K562 treated with DMSO at 1 percent for 4 hours (cell line): ENCODE data around the gene MSLN. TPM values are rescaled to one million over a fixed set of nuclear protein-coding genes. Genes with fewer than 3 reads are reported as not detected.

Experiments used
- total RNA-seq: library from RNA; unstranded; fragments of 300-600 nt; gene quantifications from 2 replicates; pipeline ENCODE4 v1.2.3, GENCODE V29; 2022; ENCODE audit not compliant: insufficient read depth

MSLN gene
- not detected in 2 replicates for total RNA-seq

GRCh38 chr16:760545-761343, at the start of gene MSLN:
MSLN (plus strand) TSS chr16:760734; CDS start chr16:762681, 1,947 bp downstream.

GRCh38 chr16:714558-715476, 45.7 kb upstream of the MSLN start, which contains the start of gene METRN:
METRN (plus strand) TSS chr16:715118; CDS start chr16:715290, 172 bp downstream.

GRCh38 chr16:720990-721764, 39.4 kb upstream of the MSLN start, which contains the start of gene ANTKMT:
ANTKMT (plus strand) TSS chr16:721146; CDS start chr16:721275, 129 bp downstream.

DNA sequence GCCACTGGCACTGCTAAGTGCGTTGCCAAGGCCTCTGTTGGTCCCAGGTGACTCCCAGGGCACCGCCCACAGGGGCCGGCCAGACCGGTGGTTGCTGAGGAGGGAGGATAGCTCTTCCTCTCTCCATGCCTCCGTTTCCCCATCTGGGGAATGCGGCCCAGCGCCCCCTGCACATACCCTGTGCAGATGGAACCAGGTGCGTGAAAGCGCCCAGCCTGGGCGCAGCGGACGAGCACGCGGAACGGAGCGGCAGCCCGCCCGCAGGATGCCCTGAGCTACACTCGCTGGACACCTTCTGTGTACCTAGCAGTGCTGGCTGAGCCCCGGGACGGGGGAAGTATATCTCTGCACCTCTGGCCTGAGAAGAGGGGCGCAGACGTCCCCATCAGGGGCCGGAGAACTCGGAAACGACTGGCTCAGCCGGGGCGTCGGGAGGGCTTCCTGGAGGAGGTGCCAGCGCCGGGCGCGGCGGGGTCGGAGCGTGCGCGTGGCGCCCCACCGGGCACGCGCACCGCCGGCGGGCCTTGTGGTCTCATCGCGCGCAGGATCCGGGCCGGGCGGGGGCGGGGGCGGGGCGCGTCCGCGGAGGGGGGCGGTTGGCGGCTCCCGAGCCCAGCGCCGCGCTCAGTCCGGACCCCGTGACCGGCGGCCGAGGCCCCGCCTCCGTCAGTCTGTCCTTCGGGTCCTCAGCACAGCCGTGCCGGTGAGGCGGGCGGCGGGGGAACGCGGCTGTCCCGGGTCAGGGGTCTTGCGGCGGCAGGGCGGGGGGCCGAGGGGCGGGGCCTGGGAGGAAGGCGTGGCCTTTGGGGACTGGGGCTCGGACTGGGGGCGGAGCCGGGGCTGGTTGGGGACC, 33.9 kb upstream of the MSLN start, which contains the start of the genes CCDC78 and HAGHL:
Gene CCDC78 (minus strand): TSS at position 6 of the 853 bp plus-strand sequence. CDS start 76 bp downstream, outside the sequence.
Gene HAGHL (plus strand): TSS at position 669 of the 853 bp plus-strand sequence. CDS start 404 bp downstream, outside the sequence.

DNA sequence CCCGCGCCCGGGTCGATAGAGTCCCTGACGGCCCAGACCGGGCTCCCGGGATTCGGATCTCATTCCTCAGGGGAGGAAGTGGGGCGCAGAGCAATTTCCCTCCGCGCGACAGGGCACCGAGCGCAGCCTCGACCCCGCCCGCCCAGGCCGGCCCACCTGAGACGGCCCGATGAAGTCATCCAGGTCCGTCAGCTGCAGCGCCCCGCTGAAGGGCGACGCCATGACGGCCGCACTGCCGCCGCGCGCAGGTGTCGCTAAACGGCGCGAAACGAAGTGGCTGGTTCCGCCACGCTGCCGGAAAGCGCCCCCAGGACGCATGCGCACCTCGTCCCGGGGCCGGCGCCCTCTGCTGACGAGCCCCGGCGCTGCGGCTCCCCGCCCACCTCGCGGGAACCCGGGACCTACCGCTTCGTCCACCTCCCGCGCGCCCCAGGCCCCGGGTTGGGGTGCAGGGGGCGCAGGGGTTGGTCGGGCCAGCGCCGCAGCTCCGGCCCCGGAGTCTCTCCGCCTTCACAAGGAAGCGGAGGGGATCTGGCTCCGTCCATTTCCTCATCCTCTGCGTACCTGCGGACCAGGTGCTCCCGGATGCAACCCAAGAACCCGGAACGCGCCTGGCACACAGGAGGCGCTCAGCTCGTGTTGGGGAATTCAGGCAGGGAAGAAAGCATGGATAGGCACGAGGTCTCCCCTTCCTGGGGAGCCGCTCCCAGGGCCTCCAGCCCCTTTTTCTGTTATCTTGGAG, 19.6 kb upstream of the MSLN start, which contains the start of gene CIAO3:
Gene CIAO3 (minus strand): TSS at position 234 of the 742 bp plus-strand sequence. CDS start 12 bp downstream, at position 222.

DNA sequence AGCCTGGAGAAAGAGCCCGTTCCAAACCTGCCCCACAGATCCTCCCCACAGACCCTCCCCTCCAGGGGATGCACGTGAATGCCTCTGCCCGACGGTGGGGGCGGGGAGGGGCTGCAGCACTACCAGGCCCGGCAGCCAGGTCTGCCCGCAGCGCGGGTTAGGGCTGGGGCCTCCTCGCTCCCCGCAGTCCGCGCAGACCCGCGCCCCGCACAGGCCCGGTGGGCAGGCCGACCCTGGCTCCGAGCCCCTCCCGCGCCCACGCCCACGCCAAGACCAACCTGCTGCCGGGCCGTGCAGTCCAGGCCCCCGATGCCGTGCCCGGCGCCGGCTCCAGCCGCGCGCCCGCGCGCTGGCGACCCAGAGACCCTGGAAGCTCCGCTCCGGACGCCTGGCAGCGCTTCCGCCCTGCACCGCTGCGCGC, 27.5 kb downstream of the MSLN start, which contains the start of gene RPUSD1:
Gene RPUSD1 (minus strand): TSS at position 404 of the 421 bp plus-strand sequence. CDS start 644 bp downstream, outside the sequence.

GRCh38 chr16:788399-789126, 28.0 kb downstream of the MSLN start, which contains the start of gene CHTF18:
CHTF18 (plus strand) TSS chr16:788620; CDS start chr16:788685, 65 bp downstream.

GRCh38 chr16:799948-800833, 39.7 kb downstream of the MSLN start, which contains the start of gene GNG13:
GNG13 (minus strand) TSS chr16:800734; CDS start chr16:799077, 1,657 bp downstream.

Other genes with a start within 250 kb of the MSLN start
- 55.1 and 67.7 TPM in 2 replicates for gene CAPN15, start 233.0 kb upstream of the MSLN start, total RNA-seq
- not detected in 2 replicates for gene PRR35, start 200.3 kb upstream of the MSLN start, total RNA-seq
- 4.3 and 5.8 TPM in 2 replicates for gene NHLRC4, start 193.7 kb upstream of the MSLN start, total RNA-seq
- gene PIGQ, start 190.8 kb upstream of the MSLN start, total RNA-seq = 36.7 and 38.3 TPM in 2 replicates
- gene RAB40C, start 170.7 kb upstream of the MSLN start, total RNA-seq = 25.1 and 27.0 TPM in 2 replicates
- gene WFIKKN1, start 129.7 kb upstream of the MSLN start, total RNA-seq = 8.4 and 9.7 TPM in 2 replicates
- 176 and 186 TPM in 2 replicates for gene METTL26, start 124.4 kb upstream of the MSLN start, total RNA-seq
- gene MCRIP2, start 118.9 kb upstream of the MSLN start, total RNA-seq = 83.7 and 110 TPM in 2 replicates
- 3.4 and 4.8 TPM in 2 replicates for gene WDR90, start 111.4 kb upstream of the MSLN start, total RNA-seq
- 128 and 154 TPM in 2 replicates for gene RHOT2, start 92.6 kb upstream of the MSLN start, total RNA-seq
- gene RHBDL1, start 85.1 kb upstream of the MSLN start, total RNA-seq = 2.8 and 4.2 TPM in 2 replicates
- 129 and 139 TPM in 2 replicates for gene STUB1, start 80.3 kb upstream of the MSLN start, total RNA-seq
- gene JMJD8, start 76.4 kb upstream of the MSLN start, total RNA-seq = 88.7 and 91.8 TPM in 2 replicates
- 19.6 and 21.8 TPM in 2 replicates for gene WDR24, start 70.3 kb upstream of the MSLN start, total RNA-seq
- 3.4 and 6.3 TPM in 2 replicates for gene FBXL16, start 54.9 kb upstream of the MSLN start, total RNA-seq
- 21.4 and 37.4 TPM in 2 replicates for gene METRN, start 45.6 kb upstream of the MSLN start, total RNA-seq
- 56.5 and 66.4 TPM in 2 replicates for gene ANTKMT, start 39.6 kb upstream of the MSLN start, total RNA-seq
- 0.51 and 1.4 TPM in 2 replicates for gene CCDC78, start 34.3 kb upstream of the MSLN start, total RNA-seq
- gene HAGHL, start 33.6 kb upstream of the MSLN start, total RNA-seq = 30.6 and 31.8 TPM in 2 replicates
- gene CIAO3, start 19.7 kb upstream of the MSLN start, total RNA-seq = 26.1 and 31.9 TPM in 2 replicates
- gene RPUSD1, start 27.6 kb downstream of the MSLN start, total RNA-seq = 45.1 and 50.9 TPM in 2 replicates
- gene CHTF18, start 27.9 kb downstream of the MSLN start, total RNA-seq = 25.9 and 26.9 TPM in 2 replicates
- not detected in 2 replicates for gene GNG13, start 40.0 kb downstream of the MSLN start, total RNA-seq
- gene LMF1, start 210.2 kb downstream of the MSLN start, total RNA-seq = 2.9 and 6.1 TPM in 2 replicates
- not detected in 2 replicates for gene SOX8, start 221.0 kb downstream of the MSLN start, total RNA-seq